Measurements from ENCODE around the gene KXD1.
A peak's percentile ranks its signal among the peaks of the same experiment; 100 is the strongest.
"Not testable (repeated sequence)": the region's sequence is repeated elsewhere in the genome, so short reads cannot be mapped to it uniquely, and the experiment has no call there.

KXD1 gene

DNA sequence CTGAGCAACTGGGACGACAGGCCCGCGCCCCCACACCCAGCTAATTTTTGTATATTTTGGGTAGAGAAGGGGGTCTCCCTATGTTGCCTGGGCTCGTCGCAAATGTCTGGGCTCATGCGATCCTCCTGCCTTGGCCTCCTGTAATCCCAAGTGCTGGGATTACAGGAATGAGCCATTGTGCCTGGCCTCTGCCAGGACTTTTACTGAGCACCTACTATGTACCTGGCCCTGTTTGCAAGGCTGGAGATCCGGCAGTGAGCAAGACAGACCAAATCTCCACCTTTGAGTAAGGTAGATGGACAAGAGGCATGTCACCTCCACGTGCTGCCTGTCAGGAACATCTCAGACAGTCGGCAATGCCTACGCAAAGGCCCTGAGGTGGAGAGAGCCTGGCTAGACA, 21.2 kb upstream of the KXD1 start:
- no peak for DNase-seq (ENCODE audit: low spot score)

DNA sequence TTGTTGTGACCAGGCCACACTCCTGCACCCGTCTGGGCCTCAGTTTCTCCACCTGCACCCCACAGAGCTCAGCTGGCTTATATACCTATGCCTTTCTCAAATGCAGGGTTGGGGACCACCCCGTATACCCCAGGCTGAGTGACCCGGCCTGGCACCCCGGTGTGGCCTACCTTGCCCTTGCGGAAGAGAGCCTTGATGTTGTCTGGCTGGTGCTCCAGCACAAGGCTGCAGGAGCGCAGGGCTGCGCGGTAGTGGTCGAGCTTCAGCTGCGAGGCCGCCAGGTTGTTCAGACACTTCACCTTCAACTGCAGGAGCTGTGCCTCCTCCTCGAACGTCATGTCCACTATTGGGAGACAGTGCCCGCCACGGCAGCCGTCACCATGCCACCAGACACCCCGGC, 20.2 kb upstream of the KXD1 start:
- DNase-seq (ENCODE audit: low spot score) = no peak

DNA sequence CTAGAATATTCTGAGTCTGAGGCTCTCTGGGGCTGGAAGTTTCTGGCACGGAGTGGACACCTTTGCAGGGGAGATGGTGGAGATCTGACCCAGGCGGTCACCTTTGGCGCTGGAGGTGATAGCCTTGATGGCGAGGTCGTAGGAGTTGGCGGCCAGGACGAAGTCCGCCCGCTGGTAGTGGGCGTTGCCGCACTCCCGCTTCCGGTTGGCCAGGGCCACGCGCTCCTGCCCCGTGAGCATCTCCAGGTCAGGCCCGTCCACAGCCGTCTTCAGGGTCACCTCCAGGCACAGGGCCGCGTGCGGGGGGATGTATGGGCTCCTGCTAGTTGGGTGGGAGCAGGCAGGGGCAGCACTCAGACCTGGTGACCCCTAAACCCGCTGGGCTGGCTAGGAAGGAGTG, 19.6 kb upstream of the KXD1 start:
- DNase-seq (ENCODE audit: low spot score) = no peak

DNA sequence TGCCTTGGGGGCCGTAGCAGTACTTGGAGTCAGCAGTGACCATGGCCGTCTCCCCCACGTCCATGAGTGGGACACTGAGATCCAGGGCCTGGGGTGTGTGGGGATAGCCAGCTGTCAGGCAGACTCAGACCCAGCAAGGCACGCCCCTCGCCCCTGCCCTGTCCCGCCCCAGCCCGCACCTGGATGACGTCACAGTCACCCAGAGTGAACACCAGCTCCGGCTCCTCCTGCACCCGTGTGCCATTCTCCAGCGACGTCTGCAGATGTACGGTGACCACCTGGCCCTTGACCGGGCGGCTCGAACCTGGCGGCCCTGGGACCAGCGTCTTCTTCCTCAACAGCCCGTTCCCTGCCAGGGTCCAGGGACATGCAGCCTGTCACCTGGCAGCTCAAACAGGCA, 18.3 kb upstream of the KXD1 start:
- no peak for DNase-seq (ENCODE audit: low spot score)

DNA sequence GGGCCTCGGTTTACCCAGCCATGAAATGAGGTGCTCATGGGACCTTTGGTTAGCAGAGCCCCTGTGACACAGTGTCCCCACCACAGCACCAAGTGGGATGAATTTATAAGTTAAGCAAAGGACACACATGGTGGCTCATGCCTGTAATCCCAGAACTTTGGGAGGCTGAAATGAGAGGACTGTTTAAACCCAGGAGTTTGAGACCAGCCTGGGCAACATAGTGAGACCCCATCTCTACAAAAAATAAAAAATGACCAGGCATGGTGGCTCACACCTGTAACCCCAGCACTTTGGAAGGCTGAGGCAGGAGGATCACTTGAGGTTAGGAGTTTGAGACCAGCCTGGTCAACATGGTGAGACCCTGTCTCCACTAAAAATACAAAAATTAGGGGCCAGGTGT, 17.5 kb upstream of the KXD1 start:
- DNase-seq (ENCODE audit: low spot score) = not testable (repeated sequence)

DNA sequence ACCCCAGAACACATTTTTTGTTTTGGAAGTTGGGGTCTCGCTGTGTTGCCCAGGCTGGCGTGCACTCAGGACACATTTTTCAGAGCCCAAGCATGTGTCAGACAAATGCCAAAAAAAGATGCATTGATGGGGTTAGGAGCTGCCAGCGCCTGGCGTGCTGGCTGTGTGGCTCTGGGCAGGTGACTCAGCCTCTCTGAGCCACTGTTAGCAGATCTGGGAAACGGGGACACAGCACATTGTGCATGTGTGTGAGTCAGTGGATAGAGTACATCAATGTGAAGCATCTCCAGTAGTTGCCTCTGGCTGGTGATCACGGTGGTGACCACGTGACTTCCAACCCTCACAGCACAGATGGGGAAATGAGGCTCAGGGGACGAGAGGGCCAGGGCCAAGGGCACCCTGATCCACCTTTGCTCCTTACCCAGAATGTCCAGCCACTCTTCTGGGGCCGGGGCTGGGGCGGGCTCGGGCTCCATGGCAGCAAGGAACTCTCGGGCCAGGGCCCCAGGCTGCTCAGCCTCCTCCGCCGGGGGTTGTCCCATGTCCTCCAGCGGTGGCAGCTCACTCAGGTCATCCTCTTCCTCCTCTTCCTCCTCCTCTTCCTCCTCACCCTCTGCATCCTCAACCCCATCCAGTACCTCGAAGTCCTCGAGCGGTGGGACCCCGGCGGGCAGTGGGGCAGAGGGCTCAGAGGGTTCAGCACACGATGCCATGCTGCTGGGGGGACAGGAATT, 16.2 kb upstream of the KXD1 start:
- DNase-seq (ENCODE audit: low spot score) = no peak

DNA sequence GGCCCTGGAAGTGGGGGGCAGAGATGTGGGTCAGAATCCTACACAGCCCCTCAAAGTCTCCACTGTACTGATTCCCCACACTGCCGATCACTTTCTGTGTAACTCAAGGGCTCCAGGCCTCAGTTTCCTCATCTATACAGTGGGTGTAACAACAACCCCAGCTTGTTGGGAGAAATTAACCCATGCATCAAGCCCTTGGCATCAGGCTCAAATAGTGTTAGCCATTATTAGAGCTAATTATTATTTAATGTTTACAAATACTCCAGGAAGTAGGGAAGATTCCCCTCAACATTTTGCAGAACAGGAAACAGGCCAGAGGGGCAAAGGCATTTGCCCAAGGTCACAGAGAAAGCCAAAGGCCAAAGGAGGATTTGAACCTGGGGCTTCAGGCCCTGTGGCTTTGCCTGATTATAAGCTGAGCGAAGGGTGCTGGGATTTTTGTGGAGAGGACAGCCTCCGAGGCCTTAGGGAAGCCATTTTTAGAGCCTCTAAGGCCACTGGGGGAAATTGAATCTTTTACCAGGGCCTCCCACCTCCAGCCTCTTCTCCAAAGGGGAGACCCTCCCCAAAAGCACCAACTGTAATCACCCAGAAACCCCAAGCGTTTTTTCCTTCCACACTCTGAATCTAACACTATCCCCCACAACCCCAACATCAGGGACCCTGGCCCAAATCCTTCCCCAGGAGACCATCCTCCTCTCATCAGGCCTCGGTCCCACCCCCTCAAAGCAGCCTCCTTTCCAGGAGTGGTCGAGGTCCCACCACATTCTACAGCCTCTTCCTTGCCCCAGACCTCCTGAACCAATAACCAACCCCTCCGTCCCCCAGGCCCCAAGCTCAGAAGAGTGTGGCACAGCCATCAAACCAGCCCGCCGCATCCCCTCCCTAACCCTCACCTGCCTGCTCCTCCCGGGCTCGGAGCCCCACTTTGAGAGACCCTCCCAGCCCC, 15.4 kb upstream of the KXD1 start:
- no peak for DNase-seq (ENCODE audit: low spot score)

DNA sequence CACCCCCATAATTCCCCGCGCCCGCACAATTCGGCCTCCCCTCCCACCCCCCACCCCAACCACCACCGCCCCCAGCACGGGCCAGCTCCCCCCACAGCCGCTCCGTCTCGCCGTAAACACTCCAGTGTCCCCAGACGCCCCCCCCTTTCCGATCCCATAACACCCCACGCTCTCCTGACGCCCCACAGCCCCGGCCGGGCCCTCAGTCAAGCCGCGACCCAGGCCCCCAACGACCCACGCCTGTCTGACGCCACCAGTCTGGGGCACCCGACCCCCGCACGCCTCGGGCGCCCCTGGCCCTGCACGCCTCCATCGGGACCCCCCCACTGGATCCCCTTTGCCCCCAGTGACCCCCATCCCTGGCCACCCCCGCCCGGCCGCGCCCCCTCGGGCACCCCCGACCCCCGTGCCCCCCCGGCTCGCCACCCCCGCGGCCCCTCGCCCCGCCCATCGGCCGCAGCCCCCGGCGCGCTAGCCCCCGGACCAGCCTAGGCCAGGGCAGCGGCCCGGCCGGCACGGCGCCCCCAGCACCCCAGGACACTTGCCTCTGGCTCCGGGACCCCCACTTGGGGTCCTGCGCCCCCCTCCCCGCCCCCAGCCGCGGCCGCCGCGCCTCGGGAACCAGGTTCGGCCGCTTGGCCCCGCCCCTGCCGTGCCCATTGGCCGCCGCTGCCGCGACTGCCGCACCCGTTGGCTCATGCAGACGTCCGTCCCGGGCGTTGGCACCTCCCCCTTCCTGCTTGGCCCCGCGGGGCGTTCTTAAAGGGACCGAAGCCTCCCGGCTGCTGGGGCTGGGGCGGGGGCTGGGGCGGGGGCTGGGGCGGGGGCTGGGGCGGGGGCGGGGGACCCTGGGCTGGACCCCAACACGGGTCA, 14.5 kb upstream of the KXD1 start, which contains the start of gene FKBP8:
TSS of gene FKBP8 (minus strand) at position 633 of the 873 bp plus-strand sequence. CDS start 1,603 bp downstream, outside the sequence.
- DNase-seq (ENCODE audit: low spot score) = peak; percentile 95

DNA sequence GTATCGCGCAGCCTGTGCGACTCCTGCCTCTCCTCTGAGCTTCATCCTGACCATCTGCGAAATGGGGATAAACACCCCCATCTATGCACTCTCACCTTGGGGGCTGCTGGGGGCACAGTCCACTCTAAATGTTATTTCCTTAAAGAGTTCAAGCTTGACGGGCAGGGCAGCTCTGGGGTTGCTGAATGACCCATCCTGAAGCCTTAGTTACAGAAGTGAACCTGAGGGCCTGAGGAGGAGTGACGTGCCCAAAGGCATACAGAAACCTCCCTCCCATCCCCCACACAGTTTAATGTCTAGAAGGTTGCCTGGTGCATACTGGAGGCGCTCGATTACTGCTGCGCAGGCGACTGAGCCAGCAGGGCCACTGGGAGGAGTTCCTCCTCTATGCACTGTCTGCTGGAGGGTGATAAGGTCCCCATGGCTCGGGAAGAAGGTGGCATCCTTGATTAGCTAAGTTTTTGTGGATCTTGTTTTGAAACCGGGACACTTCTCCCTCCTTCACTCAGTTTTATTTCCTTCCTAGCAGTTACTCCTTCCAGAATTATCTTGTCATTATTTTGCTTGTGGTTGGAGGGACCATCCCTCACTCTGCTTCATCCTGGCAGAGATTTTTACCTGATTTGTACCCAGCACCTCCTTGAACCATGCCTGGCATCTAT, 13.7 kb upstream of the KXD1 start:
- DNase-seq (ENCODE audit: low spot score) = no peak

DNA sequence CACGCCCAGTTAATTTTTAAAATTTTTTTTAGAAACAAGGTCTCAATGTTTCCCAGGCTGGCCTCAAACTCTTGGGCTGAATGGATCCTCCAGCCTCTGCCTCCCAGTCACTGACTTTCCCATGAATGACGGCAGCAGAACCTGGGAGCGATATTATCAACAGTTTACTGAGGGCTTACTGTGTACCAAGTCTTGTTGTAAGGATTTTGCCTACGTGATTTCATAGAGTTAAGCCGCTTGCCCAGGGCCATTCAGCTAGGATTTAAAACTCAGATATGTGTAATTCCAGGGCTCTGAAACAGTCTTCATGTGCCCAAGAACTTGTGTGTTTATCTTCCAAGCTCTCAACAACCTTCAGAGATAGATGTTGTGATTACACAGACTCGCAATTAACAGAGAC, 6.0 kb upstream of the KXD1 start:
- no peak for DNase-seq (ENCODE audit: low spot score)

DNA sequence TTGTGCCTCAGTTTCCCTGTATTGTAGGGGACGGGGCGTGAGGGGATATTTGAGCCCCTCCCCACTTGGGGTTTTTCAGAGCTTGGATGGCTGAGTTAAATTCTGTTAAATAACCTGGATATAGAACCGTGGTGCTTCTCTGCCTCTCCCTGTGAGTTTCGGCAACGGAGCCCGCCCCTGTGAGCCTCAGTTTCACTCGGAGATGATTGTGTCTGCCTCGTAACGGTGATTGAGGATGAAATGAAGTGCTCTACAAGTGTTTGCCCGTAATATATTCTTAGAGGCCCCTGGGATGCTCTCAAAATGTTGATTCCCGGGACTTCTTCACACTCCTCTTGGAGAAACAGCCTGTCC, 509 bp downstream of the KXD1 start:
- no peak for DNase-seq (ENCODE audit: low spot score)

DNA sequence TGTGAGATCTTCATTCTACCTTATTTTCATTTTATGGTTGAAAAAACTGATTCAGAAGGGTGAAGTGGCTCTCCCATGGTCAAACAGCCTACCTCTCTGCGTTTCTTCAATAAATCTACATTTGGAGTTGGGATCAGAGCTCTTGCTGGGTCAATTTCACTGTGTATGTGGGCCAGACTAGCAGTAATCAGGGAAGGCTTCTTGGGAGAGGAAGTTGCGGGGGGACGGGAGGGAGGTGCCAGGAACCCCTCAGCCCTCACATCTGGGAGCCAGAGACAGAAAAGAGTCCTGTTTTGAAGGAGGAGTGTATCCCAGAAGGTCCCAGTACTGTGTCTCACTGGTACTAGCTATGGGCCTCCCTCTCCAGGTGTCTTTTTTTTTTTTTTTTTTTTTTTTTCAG, 934 bp downstream of the KXD1 start:
- no peak for DNase-seq (ENCODE audit: low spot score)

DNA sequence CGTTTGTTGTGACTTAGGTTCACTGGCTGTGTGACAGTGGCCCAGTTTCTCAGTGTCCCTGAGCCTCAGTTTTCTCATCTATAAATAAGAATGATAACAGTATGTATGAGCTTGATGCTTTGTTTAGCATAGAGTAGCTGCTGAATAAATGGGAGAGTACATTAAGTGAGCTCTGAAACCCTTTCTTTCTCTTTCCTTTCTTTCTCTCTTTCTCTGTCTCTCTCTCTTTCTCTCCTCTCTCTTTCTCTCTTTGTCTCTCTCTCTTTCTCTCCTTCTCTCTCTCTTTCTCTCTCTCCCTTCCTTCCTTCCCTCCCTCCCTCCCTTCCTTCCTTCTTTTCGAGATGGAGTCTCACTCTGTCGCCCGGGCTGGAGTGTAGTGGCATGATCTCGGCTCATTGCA, 2.0 kb downstream of the KXD1 start:
- no peak for DNase-seq (ENCODE audit: low spot score)

DNA sequence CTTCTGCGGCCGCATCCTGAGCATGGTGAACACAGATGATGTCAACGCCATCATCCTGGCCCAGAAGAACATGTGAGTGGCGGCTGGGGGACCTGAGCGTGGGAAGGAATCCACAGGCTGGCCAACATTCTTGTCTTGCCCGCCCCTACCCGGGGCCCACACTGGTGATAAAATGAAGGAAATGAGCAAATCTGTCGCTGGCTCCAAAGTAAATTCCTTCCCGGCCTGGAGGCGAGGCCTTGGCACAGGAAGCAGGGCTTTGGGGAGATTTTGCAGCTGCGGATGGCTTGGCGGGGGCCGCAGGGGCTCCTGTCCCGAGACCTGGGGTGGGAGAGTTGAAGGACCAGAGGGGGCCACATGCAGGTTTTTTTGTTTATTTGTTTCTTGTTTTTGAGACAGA, 4.4 kb downstream of the KXD1 start:
- DNase-seq (ENCODE audit: low spot score) = no peak

DNA sequence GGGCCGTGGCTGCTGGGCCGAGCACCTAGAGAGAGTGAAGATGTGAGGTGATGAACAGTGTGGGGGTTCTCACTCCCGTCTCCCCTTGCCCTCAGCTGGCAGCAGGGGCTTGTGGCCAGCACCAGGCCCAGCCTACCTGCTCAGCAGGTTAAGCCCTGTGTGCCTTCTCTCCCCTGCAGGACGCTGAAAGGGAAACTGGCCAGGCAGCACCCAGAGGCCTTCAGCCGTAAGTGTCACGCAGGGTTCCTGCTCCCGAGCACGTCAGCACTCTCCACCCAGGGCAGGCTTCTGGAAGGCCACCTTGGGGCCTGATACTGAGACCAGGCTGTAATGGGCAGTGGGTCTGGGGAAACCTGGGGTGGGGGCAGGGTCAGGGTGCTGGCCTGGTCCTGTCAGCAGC, 9.3 kb downstream of the KXD1 start:
- DNase-seq (ENCODE audit: low spot score) = no peak

DNA sequence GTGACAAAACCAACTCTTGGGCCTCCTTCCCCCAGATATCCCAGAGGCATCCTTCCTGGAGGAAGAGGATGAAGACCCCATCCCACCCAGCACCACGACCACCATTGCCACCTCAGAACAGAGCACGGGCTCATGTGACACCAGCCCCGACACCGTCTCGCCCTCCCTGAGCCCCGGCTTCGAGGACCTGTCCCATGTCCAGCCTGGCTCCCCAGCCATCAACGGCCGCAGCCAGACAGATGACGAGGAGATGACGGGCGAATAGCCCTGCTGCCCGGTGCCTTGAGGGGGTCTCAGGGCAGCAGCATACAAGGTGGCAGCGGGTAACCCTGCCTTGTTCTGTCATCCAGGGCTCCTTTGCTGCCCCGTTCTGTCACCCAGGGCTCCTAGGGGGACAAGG, 10.7 kb downstream of the KXD1 start:
- DNase-seq (ENCODE audit: low spot score) = no peak

DNA sequence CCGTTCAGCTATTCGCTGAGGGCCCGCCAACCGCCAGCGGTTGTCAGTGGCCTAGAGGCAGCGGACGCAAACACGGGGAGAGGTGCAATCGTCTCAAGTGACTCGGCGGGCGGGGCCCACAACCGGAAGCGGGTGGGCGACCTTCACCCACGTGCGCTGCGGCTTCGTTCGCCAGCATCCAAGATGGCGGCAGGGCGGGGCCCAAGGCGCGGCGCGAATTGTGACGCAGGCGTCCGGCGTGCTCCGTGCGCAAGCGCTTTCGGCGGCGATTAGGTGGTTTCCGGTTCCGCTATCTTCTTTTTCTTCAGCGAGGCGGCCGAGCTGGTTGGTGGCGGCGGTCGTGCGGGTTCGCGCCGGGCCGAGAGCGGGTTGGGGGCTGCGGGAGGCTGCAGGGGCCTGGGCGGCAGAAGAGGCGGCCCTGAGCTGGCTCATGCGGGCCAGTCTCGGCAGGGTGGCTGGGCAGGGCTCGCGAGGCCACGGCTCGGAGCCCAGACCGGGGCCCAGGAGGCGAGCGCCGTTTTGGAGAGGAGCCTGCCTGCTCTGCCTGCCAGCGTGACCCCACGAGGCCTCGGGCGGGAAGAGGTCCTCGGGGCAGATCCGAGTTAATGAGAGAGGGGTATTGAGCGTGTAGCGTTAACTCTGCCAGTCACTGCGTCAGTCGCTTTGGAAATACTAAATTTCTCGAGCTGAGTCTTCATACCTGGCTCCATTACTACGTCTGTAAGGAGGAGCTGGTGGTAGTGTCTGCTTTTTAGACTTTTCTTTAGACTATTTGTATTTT, 14.1 kb downstream of the KXD1 start, which contains the start of gene UBA52:
TSS of gene UBA52 (plus strand) at position 294 of the 781 bp plus-strand sequence. CDS start 1,444 bp downstream, outside the sequence.
- DNase-seq (ENCODE audit: low spot score) = peak; percentile 84

DNA sequence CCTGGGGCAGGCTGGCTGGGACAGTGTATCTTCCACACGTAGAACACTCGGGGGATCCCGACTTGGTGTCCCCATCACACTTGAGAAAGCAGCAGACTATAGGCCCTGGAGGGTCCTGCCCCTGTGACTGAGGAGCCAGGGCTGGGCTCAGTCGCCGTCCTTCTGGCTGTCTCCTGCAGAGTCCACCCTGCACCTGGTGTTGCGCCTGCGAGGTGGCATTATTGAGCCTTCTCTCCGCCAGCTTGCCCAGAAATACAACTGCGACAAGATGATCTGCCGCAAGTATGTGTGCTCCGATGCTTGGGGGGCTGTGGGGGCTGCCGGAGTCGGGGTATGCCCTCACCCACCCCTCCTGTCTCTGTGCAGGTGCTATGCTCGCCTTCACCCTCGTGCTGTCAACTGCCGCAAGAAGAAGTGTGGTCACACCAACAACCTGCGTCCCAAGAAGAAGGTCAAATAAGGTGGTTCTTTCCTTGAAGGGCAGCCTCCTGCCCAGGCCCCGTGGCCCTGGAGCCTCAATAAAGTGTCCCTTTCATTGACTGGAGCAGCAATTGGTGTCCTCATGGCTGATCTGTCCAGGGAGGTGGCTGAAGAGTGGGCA, 17.1 kb downstream of the KXD1 start:
- no peak for DNase-seq (ENCODE audit: low spot score)

DNA sequence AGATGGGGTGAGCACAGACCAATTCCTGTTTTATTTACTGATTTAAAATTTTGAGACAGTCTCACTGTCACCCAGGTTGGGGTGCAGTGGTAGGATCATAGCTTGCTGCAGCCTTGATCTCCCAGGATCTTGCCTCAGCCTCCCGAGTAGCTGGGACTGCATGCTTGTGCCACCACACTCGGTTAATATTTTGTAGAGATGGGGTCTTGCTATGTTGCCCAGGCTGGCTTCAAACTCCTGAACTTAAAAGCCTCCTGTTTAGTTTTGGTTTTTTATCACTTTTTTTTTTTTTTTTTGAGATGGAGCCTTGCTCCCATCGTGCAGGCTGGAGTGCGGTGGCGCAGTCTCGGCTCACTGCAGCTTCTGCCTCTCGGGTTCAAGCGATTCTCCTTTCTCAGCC, 18.7 kb downstream of the KXD1 start:
- no peak for DNase-seq (ENCODE audit: low spot score)

DNA sequence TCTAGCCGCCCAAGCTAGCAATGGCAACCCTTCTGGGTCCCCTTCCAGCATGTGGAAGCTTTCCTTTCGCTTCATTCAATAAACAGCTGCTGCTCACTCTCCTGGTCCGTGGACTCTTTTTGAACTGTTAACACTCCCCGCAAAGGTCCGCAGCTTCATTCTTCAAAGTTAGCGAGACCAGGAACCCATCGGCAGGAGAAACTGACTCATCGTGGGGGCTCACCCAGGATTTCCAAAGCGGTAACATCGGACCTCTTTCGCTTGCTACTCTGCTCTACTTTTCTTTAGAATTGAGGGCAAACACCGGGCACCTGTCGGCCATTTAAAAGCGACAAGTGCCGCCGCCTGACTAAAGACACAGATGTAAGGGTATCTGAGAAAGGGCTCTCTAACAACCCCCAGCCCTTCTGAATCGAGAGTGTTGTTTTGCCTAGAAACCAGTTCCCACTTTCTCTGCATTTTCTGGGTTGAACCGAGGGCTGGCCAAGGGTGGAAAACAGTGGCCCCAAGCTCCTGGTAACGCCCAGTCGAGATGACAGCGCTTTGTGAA, 19.8 kb downstream of the KXD1 start:
- no peak for DNase-seq (ENCODE audit: low spot score)

Measured in COLO829 (cell line).